ENCODE results near the gene QRICH1.

QRICH1 gene

GRCh38 chr3:49093853-49094767, at the start of gene QRICH1:
Gene QRICH1 (minus strand): TSS chr3:49094071. CDS start chr3:49077017, 17,054 bp downstream.
- peak; percentile 98 for DNase-seq (ENCODE audit: low spot score)

- DNase-seq (ENCODE audit: low spot score) = no peak
Measured at GRCh38 chr3:49140080-49140479, 46.2 kb upstream of the QRICH1 start.

DNA sequence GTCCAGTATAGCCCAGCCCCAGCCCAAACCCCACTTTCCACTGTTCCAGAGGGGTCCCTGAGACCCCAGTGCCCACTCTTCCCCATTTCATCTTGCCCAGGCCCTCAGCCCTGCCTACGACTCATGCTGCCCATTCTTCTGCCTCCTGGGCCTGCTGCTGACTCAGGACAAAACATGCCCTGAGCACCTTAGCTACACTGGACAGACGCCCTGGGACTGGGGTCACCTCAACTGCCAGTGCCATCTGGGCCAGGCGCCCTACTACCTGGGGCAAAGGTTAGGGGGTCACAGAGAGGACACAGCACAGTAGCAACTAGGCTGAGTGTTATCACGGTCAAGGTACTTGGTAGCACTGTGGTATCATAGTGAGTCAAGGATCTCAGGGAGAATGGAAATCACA, 41.6 kb upstream of the QRICH1 start:
- no peak for DNase-seq (ENCODE audit: low spot score)

- no peak for DNase-seq (ENCODE audit: low spot score)
Measured at GRCh38 chr3:49134471-49135265, 40.8 kb upstream of the QRICH1 start.

DNA sequence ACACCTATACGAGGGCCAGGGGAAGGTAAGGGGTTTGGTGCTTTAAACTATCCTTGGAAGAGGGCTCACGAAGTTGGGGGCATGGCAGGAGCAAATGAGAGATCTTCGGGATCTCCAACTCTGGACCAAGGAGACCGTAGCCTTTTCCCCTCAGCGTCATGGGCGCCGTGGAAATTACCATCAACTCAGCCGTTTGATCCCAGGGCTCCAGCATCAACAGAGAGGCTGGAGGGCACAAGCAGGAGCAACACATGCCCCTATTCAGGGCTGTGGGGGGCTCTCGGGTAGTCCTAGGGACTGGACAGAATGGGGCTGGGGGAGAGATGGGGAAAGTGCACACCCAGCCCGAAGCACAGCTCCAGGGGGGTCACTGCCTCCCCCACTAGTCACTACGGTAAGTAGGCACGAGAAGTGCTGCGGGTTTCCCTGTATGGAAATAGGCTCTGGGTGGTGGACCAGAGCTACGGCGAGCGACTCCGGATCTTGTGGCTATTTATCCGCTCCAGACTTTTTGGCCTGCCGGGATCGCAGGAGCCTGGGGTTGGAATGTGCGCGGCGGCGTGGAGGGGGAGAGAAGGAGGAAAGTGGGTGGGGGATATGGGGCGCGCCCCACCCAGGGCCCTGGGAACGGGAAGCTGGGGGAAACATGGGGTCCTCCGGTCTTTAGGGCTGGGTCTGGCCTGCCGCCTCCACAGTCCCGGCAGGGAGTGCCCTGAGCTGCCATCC, 39.5 kb upstream of the QRICH1 start:
- peak; percentile 89 for DNase-seq (ENCODE audit: low spot score)

DNA sequence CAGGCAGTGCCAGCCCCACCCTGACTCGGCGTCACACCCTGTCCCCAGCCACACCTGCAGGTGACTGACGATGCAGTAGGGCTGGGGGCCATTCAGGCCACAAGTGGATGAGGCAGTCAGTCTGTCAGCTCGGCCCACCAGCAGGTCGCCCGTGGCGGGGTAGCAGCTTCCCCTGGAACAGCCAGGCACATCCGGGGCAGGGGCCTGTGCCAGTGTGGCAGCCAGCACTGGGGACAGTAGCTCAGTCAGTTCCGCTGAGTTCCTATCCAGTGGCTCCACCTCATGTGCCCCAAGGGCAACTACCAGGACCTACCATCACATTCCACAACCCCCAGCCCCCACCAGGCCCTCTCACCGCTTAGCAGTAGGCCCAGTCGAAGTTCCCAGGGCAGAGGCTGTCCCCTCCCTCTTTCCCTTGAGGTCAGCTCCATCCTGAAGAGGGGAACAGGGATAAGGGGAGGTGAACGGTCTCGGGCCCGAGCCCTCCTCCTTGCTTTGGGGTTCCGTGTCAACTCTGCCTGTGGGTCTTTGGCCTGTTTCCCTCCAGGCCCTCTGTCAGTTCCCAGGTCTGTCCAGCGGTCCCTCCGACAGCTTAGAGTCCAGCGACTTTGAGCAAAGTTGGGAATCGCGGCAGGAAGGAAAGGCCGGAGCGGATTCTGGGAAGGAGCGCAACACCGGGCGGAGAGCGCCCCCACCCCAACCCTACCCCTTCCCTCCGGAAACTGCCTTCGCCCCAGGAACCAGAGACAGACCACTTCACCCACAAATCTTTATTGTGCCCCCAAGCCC, 38.8 kb upstream of the QRICH1 start, which contains the start of gene LAMB2:
TSS of gene LAMB2 (minus strand) at position 614 of the 789 bp plus-strand sequence. CDS start at position 431, 183 bp downstream.
- DNase-seq (ENCODE audit: low spot score) = peak; percentile 86

- no peak for DNase-seq (ENCODE audit: low spot score)
Measured at GRCh38 chr3:49132073-49132436, 38.2 kb upstream of the QRICH1 start.

- no peak for DNase-seq (ENCODE audit: low spot score)
Measured at GRCh38 chr3:49131576-49131975, 37.7 kb upstream of the QRICH1 start.

DNA sequence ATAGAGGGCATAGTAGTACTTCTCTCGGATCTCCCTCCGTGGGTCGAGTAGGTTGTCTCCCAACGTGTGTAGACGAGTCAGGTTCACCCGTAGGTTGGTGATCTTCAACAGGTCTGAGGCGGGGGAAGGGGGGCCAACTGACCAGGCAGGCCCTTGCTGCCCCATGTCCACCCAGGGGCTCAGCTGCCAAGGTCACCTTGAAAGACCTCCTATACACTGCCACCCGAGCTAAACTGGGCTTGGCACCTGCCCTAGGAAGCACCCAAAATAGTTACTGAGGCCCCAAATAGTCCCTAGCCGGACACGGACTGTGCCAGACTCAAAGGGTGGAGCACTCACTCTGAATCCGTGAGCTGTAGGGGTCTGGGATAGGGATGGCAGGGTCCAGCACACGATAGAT, 37.2 kb upstream of the QRICH1 start:
- no peak for DNase-seq (ENCODE audit: low spot score)

DNA sequence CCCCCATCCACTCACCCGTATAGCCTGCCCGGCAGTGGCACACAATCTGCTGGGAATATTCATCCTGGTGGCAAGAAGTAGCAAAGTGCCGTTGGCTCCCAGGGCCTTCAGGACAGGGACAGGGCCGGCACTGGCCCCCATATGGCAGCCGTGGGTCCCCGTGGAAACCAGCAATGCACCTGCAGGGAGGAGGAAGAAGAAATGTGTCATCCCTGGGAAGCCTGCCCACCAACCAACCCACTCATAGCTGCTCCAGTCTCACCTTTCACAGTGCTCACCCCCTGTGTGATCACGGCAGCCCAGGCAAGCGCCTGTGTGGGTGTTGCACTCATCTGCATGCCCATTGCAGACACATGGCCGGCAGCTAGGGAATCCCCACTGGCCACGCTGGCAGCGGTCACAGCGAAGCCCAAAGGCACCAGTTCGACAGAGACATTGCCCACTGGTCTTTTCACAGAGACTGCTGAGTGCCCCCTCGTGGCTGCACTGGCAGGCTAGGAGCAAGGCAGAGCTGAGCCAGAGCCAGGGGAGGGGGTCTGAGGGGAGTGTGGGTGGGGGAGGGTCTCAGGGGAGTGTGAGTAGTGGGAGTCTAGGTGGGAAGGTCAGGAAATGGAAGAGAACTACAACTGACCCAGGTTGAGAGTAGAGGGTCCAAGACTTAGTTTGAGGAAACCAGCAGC, 31.3 kb upstream of the QRICH1 start:
- no peak for DNase-seq (ENCODE audit: low spot score)

DNA sequence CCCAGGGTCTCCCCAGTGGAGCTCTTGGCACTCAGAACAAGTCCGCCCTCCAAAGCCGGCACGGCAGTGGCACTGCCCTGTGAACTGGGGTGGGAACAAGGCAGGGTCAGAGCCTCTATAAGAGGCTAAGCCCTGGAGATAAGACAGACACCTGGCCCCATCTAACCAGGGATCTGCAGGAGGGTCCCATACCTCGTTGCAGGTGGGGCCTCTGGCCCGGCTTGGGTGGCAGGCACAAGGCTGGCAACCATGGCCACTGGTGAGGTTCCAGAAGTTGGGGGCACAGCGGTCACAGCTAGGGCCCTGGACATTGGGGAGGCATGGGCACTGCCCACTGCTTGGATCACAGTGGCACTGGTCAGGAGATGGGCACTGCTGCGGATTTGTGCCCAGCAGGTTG, 30.3 kb upstream of the QRICH1 start:
- no peak for DNase-seq (ENCODE audit: low spot score)

DNA sequence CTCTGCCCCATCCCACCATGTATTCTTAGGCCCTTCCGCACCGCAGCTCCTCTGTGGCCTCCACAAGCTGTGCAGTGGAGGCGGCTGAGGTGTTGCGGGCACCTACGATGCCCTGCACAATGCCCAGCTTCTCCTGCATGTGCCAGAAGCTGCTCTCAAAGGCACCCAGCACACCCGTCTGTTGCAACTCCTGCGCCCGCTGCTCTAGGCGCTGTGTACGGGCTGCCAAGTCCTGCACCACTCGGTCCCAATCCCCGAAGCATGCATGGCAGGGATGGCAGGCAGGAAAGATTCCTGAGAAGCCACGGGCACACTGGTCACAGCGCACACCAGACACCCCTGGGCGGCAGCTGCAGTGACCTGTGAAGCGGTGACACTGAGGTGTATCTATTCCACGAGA, 29.8 kb upstream of the QRICH1 start:
- no peak for DNase-seq (ENCODE audit: low spot score)

- DNase-seq (ENCODE audit: low spot score) = no peak
Measured at GRCh38 chr3:49122886-49123545, 29.1 kb upstream of the QRICH1 start.

DNA sequence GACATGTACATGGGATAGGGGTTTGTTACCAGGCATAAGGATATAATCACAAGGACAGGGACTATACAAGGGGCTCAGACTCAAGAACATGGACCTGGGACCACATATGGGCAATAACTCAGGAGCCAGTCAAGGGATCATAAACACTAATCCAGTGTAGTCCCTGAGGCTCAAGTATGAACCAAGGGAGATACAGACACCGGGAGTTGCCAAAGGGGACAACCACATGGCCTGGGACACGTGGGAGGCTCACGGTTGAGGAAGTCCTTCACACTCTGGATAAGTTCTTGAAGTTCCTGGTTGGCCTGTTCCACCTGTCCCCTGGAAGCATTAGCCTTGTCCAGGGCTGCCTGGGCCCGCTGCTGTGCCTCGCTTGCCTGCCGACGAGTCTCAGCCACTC, 28.6 kb upstream of the QRICH1 start:
- DNase-seq (ENCODE audit: low spot score) = no peak

DNA sequence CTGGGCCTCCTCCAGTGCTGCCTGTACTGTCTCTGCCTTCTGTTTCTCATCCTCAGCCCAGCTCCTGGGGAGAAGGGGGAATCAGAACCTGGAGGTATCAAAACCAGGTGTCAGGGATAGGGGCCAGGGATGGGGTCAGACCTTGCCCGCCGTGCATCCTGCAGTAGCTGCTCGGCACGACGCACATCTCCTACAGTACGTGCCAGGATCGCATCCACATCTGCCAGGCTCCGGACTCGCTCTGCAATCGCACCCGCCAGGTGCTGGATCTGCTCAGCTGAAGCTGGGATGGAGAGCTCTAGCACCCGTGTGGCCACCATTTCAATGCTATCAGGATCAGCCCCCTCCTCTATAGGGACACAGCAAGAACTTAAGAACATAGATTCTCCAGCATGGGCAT, 28.2 kb upstream of the QRICH1 start:
- DNase-seq (ENCODE audit: low spot score) = no peak

DNA sequence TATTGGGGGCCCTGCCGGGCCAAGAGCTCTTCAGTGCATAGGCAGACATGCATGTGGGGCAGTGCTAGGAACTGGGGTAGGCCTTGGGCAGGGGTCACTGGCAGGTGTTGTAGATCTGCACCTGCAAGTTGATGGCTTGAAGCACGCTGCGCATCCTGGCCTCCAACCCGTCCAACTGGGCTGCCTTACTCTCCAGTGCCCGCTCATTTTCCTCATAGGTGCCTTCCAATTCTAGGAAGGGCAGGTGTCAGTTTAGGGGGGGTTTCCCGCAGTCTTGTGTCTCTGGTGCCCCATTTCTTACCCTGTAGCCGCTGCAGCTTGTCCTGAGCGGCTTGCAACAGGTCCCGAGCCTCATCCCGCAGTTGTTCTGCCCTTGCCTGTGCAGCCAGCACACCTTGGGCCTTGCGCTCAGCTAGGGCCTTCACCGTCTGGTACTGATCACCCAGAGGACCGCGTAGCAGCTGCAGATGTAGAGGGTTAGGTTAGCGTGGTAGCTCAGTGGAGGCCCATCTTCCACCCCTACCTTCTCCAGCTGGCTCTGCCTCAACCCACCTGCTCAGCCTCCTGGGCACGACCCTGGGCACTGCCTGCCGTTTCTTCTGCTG, 27.4 kb upstream of the QRICH1 start:
- DNase-seq (ENCODE audit: low spot score) = no peak

GRCh38 chr3:49120438-49121131, 26.7 kb upstream of the QRICH1 start, which contains the start of gene USP19:
Gene USP19 (minus strand): TSS chr3:49120823. CDS start chr3:49119145, 1,678 bp downstream.
- peak; percentile 93 for DNase-seq (ENCODE audit: low spot score)

- DNase-seq (ENCODE audit: low spot score) = no peak
Measured at GRCh38 chr3:49120096-49120437, 26.2 kb upstream of the QRICH1 start.

- DNase-seq (ENCODE audit: low spot score) = no peak
Measured at GRCh38 chr3:49119439-49119838, 25.6 kb upstream of the QRICH1 start.

Data from ecto neural progenitor cell (in vitro differentiated cells).